GM19328 (cell line): ENCODE measurements around the gene IGF2BP1.
"Not testable (repeated sequence)": the region's sequence is repeated elsewhere in the genome, so short reads cannot be mapped to it uniquely, and the experiment has no call there.

Experiments used
- ATAC-seq: cut with Tn5 transposase; IDR thresholded peaks from one replicate; pipeline ENCODE4 v1.9.1; 2021; ENCODE audit warnings: mild to moderate bottlenecking, moderate library complexity; ENCODE audit not compliant: unreplicated experiment

Gene IGF2BP1

DNA sequence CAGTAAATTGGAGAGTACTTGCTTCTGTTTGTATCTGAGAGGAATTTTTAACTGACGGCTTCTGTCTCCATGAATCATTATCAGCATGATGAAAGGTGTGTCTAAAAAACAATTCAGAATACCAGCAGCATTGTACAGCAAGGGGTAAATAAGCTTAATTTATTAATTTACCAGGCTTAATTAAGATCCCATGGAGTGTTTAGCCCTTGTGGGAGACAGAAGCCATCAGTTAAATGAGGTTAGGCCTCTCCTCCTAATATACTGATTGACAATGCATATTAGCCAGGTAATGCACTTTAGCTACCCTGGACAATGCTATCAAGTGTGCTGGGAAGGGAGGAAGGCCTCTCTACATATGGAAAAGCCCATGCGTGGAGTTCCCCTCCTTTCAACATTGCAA is 53.4 kb downstream of the IGF2BP1 start:
- no peak for ATAC-seq

DNA sequence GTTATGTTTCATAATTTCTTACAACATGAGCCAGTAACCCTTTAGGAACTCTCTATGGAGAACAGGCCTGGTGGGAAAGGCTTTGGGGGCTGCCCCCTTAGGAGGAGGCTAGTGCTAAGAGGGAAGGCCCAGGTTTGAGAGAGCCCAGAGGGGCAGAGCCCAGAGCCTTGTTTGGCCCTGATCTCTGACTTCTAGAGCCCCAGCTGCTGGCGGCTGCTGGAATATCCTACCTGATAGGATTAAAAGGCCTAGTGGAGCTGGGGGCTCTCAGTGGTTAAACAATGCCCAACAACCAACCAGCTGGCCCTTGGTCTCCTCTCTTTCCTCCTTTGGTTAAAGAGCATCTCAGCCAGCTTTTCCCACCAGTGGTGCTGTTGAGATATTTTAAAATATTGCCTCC is 54.1 kb downstream of the IGF2BP1 start:
- no peak for ATAC-seq

DNA sequence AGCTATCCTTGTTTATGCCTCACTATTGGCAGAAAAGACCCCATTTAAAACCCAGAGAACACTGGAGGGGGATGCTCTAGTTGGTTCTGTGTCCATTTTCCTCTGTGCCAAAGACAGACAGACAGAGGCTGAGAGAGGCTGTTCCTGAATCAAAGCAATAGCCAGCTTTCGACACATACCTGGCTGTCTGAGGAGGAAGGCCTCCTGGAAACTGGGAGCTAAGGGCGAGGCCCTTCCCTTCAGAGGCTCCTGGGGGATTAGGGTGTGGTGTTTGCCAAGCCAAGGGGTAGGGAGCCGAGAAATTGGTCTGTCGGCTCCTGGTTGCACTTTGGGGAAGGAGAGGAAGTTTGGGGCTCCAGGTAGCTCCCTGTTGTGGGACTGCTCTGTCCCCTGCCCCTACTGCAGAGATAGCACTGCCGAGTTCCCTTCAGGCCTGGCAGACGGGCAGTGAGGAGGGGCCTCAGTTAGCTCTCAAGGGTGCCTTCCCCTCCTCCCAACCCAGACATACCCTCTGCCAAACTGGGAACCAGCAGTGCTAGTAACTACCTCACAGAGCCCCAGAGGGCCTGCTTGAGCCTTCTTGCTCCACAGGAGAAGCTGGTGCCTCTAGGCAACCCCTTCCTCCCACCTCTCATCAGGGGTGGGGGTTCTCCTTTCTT is 56.1 kb downstream of the IGF2BP1 start:
- ATAC-seq = no peak

DNA sequence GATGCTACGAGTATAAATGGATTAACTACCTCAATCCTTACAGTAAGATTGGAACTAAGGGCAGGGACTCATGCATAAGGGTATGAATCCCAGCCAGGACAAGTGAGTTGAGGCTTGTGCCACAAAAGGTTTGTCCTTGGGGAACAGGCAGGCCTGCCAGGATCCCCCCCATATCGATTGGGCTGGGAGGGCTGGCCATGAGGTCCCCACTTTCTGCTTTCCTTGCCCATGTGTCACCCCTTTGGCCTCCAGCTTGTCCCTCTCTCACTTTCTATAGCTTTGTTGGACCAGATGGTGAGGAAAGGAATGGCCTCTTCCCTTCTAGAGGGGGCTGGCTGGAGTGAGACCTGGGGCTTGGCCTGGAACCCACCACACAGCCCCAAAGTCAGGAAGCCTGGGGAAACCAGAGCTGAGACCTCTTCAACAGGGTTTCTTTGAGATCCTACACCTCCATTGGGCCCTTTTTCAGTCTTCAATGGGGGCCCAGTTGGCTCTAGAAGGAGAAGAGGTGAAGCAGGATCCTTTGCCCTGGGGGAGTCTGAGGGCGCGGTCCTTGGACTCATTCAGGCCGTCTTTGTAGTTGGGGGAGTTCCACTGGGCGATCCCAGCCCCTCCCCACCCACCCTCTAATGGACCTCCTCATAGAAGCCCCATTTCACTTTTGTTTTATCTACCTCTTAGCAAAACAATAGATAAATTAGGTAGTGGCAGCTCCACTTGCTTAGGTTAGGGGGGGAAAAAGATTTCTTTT is 57.3 kb downstream of the IGF2BP1 start:
- ATAC-seq = no peak

DNA sequence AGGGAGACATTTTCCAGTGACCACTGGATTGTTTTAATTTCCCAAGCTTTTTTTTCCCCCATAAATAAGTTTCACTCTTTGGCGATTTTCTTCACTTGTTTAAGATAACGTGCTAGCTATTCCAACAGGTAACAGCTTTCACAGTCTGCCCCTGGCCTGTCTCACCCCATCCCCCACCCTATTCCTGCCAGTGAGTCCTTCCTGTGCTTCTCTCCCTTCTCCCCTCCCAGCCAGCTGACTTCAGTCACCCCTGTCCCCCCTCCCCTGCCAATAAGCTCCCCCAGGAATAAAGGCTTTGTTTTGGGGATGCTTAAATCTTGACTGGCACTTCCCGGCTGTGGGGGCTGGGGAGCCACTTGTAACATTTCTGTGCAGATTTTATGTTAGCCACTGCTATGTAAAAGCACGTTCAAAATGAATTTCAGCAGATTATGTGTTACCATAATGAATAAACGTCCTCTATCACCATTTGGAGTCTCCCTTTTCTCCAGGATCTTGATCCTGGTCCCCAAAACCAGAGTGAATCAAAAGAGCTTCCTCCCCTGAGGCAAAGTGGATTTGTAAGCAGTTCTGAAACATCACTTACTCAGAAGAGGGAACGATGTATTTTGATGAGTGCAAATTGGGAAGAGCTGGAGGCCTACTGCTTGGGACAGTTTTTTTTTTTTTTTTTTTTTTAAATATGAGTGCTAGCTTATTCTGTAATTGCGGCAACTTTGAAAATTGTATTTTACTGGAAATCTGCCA is 58.2 kb downstream of the IGF2BP1 start:
- no peak for ATAC-seq

DNA sequence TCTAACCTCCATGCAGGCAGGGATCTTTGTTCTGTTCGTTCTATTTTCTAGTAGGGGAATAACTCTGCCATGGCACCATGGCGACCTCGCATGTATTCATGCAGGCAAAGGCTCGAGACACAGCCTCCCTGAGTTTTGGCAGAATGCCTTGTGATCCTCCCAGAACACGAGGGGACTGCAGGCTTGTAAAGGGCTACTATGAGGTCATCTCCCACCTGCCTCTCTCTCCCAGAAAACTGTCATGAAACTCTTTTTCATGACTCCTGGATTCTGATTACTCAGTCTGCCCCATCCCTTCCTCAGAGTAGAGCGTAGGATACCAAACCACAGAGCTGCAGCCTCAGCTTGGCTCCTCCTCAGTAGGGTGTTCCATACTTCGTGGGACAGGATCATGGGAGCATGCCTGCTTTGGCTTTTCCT is 64.3 kb downstream of the IGF2BP1 start:
- ATAC-seq = no peak

DNA sequence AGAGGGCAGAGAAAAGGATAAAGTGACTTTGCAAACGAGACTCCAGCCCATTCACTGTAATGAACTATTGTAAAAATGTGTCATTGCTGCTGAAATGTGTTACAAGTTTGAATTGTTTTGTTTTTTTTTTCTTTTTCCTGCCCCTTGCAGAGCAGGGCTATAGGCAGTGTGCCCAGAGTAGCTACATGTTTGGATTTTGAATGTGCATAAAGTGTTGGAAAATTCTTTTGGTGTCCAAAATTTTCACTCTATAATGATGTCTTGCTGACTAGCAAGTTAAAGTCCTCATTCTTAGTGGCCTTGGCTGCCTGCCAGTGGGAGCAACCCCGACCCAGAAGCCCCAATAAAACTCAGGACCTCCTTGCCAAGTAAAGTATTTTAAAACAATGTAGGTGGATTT is 66.5 kb downstream of the IGF2BP1 start:
- ATAC-seq = no peak

DNA sequence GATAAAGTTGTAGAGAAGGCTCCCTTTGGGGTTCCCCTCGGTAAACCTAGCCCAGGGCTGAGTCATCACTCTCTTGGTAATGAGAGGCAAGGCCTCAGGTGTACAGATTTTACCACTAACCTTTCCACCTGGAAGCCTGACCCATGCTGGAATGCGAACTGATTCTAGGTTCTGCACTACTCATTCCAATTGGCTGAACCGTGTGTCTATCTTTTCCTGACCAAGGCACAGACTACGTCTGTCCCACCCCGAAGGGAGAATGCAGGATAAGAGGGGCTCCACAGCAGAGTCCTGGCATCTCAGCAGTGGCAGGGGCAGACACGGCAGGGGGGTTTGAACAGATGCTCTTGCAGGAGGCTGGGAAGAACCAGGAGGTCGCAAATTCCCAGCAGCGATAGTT is 70.0 kb downstream of the IGF2BP1 start:
- no peak for ATAC-seq

DNA sequence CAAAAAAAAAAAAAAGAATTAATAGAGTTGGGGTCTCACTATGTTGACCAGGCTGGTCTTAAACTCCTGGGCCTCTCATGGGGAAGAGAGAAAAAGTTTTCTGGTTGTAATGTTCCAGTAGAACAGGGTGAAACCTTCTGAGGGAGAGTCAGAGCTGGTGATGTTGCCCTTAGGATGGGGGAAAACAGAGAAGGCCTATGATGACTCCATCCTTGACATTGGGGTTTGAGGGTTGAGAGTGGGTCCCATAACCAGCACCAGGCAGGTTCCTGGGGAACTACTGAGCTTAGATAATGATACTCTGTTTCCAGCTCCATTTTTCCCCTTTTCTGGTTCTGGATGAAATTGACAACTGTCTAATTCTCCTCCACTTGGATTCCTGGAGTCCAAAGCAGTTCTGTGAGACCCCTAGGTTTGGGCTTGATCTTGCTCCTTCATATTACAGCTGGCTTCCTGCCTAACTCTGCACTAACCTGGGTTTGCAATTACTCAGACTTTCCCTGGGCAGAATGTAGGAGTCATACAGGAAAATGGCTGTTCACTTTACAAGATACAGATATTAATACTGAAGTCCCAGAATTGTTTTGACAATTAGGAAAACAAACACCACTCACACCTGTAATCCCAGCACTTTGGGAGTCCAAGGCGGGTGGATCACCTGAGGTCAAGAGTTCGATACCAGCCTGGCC is 72.5 kb downstream of the IGF2BP1 start:
- no peak for ATAC-seq

DNA sequence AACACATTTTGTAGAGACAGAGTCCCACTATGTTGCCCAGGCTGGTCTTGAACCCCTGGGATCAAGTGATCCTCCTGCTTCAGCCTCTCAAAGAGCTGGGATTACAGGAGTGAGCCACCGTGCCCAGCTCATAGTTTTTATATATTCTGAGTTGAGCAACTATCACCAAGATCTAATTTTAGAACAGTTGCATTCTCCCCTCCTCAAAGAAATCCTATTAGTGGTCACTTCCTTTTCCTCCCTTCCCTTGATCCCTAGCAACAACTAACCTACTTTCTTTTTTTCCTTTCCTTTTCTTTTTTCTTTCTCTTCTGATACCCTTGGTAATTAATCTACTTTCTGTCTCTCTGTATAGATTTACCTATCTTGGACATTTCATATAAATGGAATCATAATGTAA is 73.9 kb downstream of the IGF2BP1 start:
- no peak for ATAC-seq

DNA sequence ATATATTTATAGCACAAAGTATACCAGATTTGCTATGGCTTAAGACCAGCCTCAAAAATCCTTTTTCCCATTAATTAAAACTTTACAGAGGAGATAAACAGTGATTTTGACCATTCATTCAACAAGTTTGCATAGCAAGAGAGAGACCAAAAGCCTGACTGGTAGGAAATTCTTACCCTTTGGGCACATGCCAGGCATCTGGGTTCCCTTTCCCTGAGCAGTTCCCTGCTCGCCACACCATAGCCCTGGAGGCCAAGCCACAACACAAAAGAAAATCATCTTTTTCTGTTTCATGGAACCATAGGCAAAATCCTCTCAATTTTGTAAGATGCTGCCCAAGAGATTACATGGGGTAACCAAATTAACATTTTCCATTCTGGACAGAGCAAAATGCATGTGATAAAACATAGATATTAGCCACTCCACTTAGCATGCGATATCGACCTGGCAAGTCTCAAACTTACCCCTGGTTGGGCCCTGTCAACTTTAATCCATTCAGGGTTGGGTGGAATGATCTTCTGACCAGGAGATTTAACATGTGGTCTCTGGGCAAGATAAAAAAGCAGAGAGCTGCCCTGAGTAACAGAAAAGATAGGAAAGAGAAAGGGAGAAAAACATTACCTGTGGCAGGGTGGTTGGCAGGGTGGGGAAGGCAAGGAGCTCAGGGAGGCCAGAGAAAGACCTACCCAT is 77.8 kb downstream of the IGF2BP1 start:
- no peak for ATAC-seq

DNA sequence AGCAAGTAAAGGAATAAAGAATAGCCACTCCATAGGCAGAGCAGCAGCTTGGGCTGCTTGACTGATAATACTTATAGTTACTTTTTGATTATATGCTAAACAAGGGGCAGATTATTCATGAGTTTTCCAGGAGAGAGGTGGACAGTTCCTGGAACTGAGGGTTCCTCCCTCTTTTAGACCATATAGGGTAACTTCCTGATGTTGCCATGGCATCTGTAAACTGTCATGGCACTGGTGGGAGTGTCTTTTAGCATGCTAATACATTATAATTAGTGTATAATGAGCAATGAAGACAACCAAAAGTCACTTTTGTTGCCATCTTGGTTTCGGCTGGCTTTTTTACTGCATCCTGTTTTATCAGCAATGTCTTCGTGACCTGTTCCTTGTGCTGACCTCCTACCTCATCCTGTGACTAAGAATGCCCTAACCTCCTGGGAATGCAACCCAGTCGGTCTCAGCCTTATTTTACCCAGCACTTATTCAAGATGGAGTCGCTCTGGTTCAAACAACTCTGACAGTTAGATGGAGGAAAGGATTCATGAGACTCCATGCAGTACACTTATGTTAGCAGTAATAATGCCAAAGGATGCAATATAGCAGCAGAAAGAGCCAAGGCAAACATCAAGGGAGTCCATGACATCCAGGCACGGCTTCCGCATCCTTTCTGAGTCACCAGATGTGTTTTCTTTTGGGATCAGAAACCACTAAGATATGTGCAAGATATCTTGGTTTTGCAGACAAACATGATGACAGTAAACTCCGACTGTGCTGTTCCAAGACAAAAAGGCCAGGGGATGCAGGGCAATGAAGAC is 79.6 kb downstream of the IGF2BP1 start:
- ATAC-seq = no peak

DNA sequence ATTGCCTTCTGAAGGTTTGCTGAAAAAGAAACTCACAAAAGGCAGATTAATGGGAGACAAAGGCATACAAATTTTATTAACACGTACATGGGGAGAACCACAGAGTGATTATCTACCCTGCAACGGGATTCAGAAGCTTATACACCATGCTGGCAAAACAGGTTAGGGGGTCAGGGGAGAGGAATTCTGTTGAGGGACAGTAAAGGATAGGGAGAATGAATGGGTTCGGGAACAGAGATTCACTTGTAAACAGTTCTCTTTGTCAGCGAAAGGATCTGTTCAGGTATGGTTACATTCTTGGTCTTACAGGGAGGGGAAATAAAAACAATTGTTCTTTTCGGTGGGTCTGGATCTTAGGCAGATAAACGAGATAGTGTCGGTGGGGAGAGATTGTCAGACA is 81.1 kb downstream of the IGF2BP1 start:
- ATAC-seq = no peak

DNA sequence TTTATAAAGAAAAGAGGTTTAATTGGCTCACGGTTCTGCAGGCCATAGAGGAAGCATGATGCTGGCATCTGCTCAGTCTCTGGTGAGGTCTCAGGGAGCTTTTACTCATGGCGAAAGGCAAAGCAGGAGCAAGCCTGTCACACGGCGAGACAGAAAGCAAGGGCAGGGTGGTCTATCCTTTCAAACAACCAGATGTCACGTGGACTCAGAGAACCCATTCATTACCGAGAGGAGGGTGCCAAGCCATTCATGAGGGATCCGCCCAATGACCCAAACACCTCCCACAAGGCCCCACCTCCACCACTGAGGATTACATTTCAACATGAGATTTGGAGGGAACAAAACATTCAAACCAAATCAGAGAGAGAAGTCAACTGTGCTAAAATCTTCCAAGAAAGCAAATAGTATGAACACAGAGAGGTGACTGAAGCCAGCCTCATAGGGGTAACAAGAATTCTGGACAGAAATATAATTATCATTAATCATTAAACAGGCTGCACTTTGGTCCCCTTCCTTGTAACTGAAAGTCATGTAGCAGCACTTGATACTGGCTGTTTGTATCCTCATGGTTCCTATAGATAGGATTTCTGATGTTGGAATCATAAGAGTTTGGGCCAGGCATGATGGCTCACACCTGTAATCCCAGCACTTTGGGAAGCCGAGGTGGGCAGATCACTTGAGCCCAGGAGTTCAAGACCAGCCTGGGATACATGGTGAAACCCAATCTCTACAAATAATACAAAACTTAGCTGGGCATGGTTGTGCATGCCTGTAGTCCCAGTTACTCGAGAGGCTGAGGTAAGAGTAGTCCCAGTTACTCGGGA is 82.9 kb downstream of the IGF2BP1 start:
- no peak for ATAC-seq

DNA sequence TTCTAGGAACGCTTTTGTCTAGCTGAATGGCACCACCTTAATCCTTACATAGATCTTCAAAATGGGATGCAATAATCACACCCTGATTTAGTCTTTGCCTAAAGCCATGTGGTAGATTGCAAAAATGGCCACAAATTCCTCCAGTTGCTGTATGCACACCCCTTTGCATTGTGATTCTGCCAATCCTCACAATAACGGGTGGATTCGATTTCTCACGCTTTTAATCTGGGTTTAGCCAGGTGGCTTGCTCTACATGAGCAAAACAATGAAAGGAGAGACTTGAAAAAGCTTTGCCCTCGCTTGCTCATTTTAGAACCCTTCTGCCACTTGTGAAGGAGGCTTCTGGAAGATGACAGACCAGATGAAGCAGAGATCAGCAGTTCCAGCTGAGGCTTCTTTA is 85.0 kb downstream of the IGF2BP1 start:
- no peak for ATAC-seq

DNA sequence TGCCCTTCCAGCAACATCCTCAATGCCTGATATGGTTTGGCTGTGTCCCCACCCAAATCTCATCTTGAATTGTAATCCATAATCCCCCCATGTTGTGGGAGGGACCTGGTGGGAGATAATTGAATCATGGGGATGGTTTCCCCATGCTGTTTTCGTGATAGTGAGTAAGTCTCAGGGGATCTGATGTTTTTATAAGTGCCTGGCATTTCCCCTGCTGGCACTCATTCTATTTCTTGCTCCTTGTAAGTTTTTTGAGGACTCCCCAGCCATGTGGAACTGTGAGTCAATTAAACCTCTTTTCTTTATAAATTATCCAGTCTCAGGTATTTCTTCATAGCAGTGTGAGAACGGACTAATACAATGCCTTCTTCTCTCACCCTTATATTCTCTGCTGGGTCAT is 87.9 kb downstream of the IGF2BP1 start:
- not testable (repeated sequence) for ATAC-seq

DNA sequence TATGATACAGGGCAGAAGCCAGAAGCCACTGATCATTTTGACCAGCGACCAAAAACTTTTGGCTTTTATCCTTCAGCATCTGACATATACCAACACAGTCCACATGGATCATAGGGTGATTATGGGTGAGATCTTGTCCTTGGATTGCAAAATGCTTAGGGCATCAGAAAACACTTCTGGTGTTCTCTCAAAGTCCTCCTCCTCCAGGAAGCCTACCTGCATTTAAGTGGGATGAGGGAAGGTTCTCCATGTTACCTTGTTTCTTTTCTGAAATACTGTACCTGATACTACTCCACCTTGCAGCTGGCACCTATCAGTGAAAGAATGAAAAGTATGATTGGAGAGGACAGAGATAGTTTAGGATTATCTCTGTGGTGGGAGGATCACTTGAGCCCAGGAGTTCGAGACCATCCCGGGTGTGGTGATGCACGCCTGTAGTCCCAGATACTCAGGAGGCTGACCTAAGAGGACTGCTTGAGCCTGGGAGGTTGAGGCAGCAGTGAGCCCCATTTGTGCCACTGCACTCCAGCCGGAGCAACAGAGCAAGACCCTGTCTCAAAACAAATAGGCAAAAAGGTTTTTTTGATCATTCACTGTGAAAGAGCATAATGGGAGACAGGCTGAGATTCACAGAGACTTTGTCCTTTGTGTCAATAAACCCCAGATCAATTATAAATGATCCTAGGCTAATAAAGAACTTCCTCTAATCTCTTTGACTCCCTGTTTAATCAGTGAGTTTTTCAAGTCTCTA is 88.6 kb downstream of the IGF2BP1 start:
- ATAC-seq = no peak

DNA sequence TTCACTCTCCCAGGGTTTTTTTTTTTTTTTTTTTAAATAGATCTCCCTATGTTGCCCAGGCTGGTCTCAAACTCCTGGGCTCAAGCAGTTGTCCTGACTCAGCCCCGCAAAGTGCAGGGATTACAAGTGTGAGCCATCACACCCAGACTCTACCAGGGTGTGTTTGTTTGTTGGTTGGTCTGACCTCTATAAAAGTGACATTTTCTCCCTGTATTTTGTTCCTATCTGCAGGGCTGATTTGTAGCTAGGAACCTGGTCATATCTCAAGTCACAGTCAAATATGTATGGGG is 89.1 kb downstream of the IGF2BP1 start:
- no peak for ATAC-seq

DNA sequence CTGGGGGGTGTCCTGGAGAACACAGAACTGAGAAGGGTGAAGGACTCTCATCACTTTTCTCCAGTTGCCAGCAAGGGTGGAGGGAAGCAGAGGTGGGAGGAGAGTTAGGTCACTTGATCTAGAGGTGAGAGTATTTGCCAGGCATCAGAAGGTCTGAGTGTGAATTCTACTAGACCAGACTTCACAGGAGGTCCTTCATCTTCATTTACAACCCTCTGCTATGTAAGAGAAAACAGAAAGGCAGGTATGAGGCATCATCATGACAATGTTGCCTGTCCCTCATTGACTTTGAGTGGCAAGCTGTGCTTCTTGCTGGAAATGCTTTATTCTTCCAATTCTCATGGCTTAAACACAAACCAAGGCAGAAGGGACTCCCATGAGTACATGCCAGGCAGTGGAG is 89.5 kb downstream of the IGF2BP1 start:
- ATAC-seq = no peak
